Endothelial cell of umbilical vein (primary cell): ENCODE measurements around the gene LEAP2. TPM values are rescaled to one million over a fixed set of nuclear protein-coding genes. Genes with fewer than 3 reads are reported as not detected.

Source experiments
- BruUV-seq: library from RNA; stranded (reverse); fragments of 400-500 nt; replicated peaks from 2 replicates; lab custom pipeline; 2021; lab: Mats Ljungman, UMichigan
- CTCF ChIA-PET: fragments of 300-600, 350-600 bp; sonication (Branson Sonifier 250); formaldehyde crosslinking; loops from one replicate; lab custom pipeline; 2021; ENCODE audit warnings: antibody characterized with exemption, inconsistent platforms; lab: Charles Lee
- POLR2A ChIA-PET: fragments of 300-600, 350-600 bp; sonication (Branson Sonifier 250); formaldehyde crosslinking; loops from one replicate; lab custom pipeline; 2021; ENCODE audit warnings: antibody characterized with exemption, inconsistent platforms; lab: Charles Lee
- DNase-seq: peaks from one replicate; pipeline ENCODE4 v3.0.0-alpha.2; 2011; ENCODE audit warnings: low read depth, low spot score
- FAIRE-seq: peaks from 2 replicates; lab custom pipeline; 2011; peaks lifted over from hg19 to GRCh38; lab: Jason Lieb, UNC
- H2AFZ ChIP-seq: 2 replicates; pipeline ENCODE4 v1.6.0; 2012; ENCODE audit warnings: low read depth, low read length, control low read depth, inconsistent platforms
- H3K27ac ChIP-seq: 2 replicates; pipeline ENCODE4 v1.5.1; 2011; ENCODE audit warnings: low read depth, mild to moderate bottlenecking, control low read depth, low read length, moderate library complexity; ENCODE audit not compliant: insufficient read depth
- H3K27me3 ChIP-seq, 2 experiments: 2 replicates each; pipeline versions ENCODE4 v1.6.0 to v1.6.1; 2011; ENCODE audit warnings: low read length in 2 of 2, mixed read lengths in 1 of 2; ENCODE audit not compliant: control insufficient read depth in 2 of 2, insufficient read depth in 2 of 2
- H3K36me3 ChIP-seq, 2 experiments: 2 replicates in 1 of 2; 3 replicates in 1 of 2; pipeline ENCODE4 v1.5.1; 2011; ENCODE audit warnings: low read length in 2 of 2, mild to moderate bottlenecking in 1 of 2, moderate library complexity in 1 of 2; ENCODE audit not compliant: control insufficient read depth in 2 of 2, insufficient read depth in 2 of 2; ENCODE audit errors: extremely low read depth in 1 of 2
- H3K4me1 ChIP-seq: 3 replicates; pipeline ENCODE4 v1.5.1; 2011; ENCODE audit warnings: mild to moderate bottlenecking, low read length; ENCODE audit not compliant: control insufficient read depth, insufficient read depth; ENCODE audit errors: extremely low read depth
- H3K4me2 ChIP-seq: 2 replicates; pipeline ENCODE4 v1.6.1; 2011; ENCODE audit warnings: low read length, control low read depth, mixed read lengths; ENCODE audit not compliant: insufficient read depth
- H3K4me3 ChIP-seq, 3 experiments: fragments of 200-600 bp in 1 of 3; sonication (generic), shearing (Covaris generic) in 1 of 3; replicated peaks in 1 of 3; 2 replicates each; pipeline ENCODE4 v1.5.1; 2011 to 2016; ENCODE audit warnings: control low read depth in 3 of 3, low read length in 3 of 3, mild to moderate bottlenecking in 2 of 3, inconsistent platforms in 1 of 3, low read depth in 1 of 3, moderate library complexity in 1 of 3; ENCODE audit not compliant: insufficient read depth in 1 of 3
- H3K79me2 ChIP-seq: 2 replicates; pipeline ENCODE4 v1.6.0; 2012; ENCODE audit warnings: low read length, inconsistent platforms; ENCODE audit not compliant: control insufficient read depth, insufficient read depth
- H3K9ac ChIP-seq: replicated peaks from 2 replicates; pipeline ENCODE3; 2011; ENCODE audit warnings: low read length, control low read depth; ENCODE audit not compliant: insufficient read depth; ENCODE audit errors: extremely low read depth
- H3K9me1 ChIP-seq: replicated peaks from 3 replicates; pipeline ENCODE4 v1.6.0; 2011; ENCODE audit warnings: mild to moderate bottlenecking, low read length; ENCODE audit not compliant: control insufficient read depth, insufficient read depth; ENCODE audit errors: extremely low read depth
- H3K9me3 ChIP-seq: replicated peaks from 2 replicates; pipeline ENCODE4 v1.5.1; 2012; ENCODE audit warnings: low read length, inconsistent platforms; ENCODE audit not compliant: control insufficient read depth, insufficient read depth
- H4K20me1 ChIP-seq: replicated peaks from 2 replicates; pipeline ENCODE3; 2011; ENCODE audit warnings: mild to moderate bottlenecking, low read length; ENCODE audit not compliant: control insufficient read depth, insufficient read depth; ENCODE audit errors: extremely low read depth
- EZH2 ChIP-seq: IDR thresholded peaks from 2 replicates; pipeline ENCODE4 v1.6.1; 2012; ENCODE audit warnings: borderline replicate concordance, low read depth, mild to moderate bottlenecking, moderate library complexity, low read length, inconsistent platforms; ENCODE audit not compliant: severe bottlenecking
- FOS ChIP-seq: IDR thresholded peaks from 2 replicates; pipeline ENCODE4 v1.6.1; 2011; ENCODE audit warnings: mild to moderate bottlenecking, low read length, moderate library complexity, borderline replicate concordance; ENCODE audit not compliant: insufficient read depth
- GATA2 ChIP-seq: IDR thresholded peaks from 2 replicates; pipeline ENCODE4 v1.7.0; 2011; ENCODE audit warnings: low read depth, mild to moderate bottlenecking, moderate library complexity, mixed read lengths, low read length; ENCODE audit not compliant: insufficient read length, insufficient read depth
- JUN ChIP-seq: IDR thresholded peaks from 2 replicates; pipeline ENCODE4 v1.6.1; 2011; ENCODE audit warnings: borderline replicate concordance, low read depth; ENCODE audit not compliant: insufficient read length, insufficient read depth
- MYC ChIP-seq: IDR thresholded peaks from one replicate; pipeline ENCODE4 v1.6.1; 2011; ENCODE audit warnings: mild to moderate bottlenecking, low read depth, low read length
- POLR2A ChIP-seq: IDR thresholded peaks from 2 replicates; pipeline ENCODE4 v1.6.1; 2012; ENCODE audit warnings: low read depth, mild to moderate bottlenecking, control low read depth, low read length
- POLR2AphosphoS5 ChIP-seq: IDR thresholded peaks from 2 replicates; pipeline ENCODE4 v1.6.1; 2012; ENCODE audit warnings: low read depth, mild to moderate bottlenecking, control low read depth, low read length, moderate library complexity; ENCODE audit not compliant: insufficient read depth
- dilution Hi-C: fragments of 300-500 bp; cut with MboI; formaldehyde crosslinking; loops from one replicate; pipeline ENCODE4 v1.15.0; 2019; ENCODE audit warnings: low sequenced_read_pairs; ENCODE audit not compliant: extremely low pct_ligation_motif_present
- intact Hi-C: fragments of 100-400 bp; cut with micrococcal nuclease; formaldehyde crosslinking; loops from one replicate; pipeline ENCODE4 v1.10.0; 2022
- polyA plus RNA-seq, 4 experiments: library from polyadenylated mRNA; depleted of rRNA in 3 of 4; stranded (reverse) in 3 of 4; unstranded in 1 of 4; fragments of >200 nt; gene quantifications; 2 replicates each; pipeline versions ENCODE4 v1.2.1 to v1.2.3, GENCODE V29; 2011 to 2012; ENCODE audit warnings: missing spikeins in 1 of 4
- total RNA-seq: library from RNA; stranded (reverse); gene quantifications from 2 replicates; pipeline ENCODE4 v1.2.3, GENCODE V29; 2021
- TF ChIP-seq, protein P1 (sequence below), 2 donors: IDR thresholded peaks; 1 replicate in 1 of 2; 2 replicates in 1 of 2; pipeline ENCODE4 v1.5.1; 2011; ENCODE audit warnings: low read length in 2 of 2, mild to moderate bottlenecking in 2 of 2, moderate library complexity in 2 of 2, control low read depth in 1 of 2, inconsistent platforms in 1 of 2, low read depth in 1 of 2; ENCODE audit not compliant: insufficient read depth in 1 of 2; ENCODE audit errors: extremely low read depth in 1 of 2
- TF ChIP-seq, protein P2 (sequence below): IDR thresholded peaks from 2 replicates; pipeline ENCODE4 v1.6.1; 2011; ENCODE audit not compliant: insufficient read depth, insufficient read length

The LEAP2 gene
- total and polyA plus RNA-seq, 2 donors (not counting 3 experiments of a cell fraction or from before 2014, with no cell fraction given) = 0.37 to 0.40 TPM

DNA sequence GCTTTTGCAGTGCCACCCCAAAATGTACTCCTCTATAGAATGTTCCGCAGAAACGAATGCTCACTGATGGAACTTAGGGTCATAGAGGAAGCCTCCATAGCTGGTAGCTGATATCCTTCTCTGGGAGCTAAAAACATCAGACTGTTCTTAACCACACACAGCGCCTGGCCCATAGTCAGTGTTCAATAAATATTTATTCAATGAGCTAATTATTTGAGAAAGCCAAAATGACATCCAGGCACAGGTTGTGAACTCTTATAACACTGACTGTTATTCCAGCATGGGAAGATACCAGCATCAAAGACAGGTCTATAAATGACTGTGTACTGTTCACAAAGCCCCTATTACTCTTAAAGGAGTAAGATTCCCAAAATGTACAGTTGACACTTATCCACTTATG lies 20.1 kb upstream of the LEAP2 start:
- peak; percentile 66 for FAIRE-seq
- no peak overlapping the region for H3K27ac ChIP-seq
- intact Hi-C loops = no loop called here
- H3K9me3 ChIP-seq = no peaks in the 10 kb centered on the region
- H3K36me3 ChIP-seq = no peaks in the 10 kb centered on the region
- ChIA-PET POLR2A (no interaction called here), CTCF (interaction anchor here (0.9 to 2.2 kb wide), 4 partner anchors 10 to 30 kb away, joined by 3 to 13 read pairs (median 6); partner anchors contain the start of gene SHROOM1)
- dilution Hi-C loops = no loop called here
- H2AFZ ChIP-seq = no peak overlapping the region
- no peak for DNase-seq
- no peak for TF ChIP-seq EZH2
- TF ChIP-seq, protein P1, sequence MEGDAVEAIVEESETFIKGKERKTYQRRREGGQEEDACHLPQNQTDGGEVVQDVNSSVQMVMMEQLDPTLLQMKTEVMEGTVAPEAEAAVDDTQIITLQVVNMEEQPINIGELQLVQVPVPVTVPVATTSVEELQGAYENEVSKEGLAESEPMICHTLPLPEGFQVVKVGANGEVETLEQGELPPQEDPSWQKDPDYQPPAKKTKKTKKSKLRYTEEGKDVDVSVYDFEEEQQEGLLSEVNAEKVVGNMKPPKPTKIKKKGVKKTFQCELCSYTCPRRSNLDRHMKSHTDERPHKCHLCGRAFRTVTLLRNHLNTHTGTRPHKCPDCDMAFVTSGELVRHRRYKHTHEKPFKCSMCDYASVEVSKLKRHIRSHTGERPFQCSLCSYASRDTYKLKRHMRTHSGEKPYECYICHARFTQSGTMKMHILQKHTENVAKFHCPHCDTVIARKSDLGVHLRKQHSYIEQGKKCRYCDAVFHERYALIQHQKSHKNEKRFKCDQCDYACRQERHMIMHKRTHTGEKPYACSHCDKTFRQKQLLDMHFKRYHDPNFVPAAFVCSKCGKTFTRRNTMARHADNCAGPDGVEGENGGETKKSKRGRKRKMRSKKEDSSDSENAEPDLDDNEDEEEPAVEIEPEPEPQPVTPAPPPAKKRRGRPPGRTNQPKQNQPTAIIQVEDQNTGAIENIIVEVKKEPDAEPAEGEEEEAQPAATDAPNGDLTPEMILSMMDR (IDR thresholded peaks at IDR 0.05; ENCODE audit: extremely low read depth in 1 of 2, insufficient read depth in 1 of 2, low read depth in 1 of 2, low read length in 2 of 2) = no peak
- TF ChIP-seq FOS = no peak
- no peak for TF ChIP-seq POLR2A
- TF ChIP-seq JUN = no peak
- TF ChIP-seq GATA2 = no peak
- TF ChIP-seq MYC = no peak
- TF ChIP-seq, protein P2, sequence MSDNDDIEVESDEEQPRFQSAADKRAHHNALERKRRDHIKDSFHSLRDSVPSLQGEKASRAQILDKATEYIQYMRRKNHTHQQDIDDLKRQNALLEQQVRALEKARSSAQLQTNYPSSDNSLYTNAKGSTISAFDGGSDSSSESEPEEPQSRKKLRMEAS = no peak
- no peak for TF ChIP-seq POLR2AphosphoS5
- H3K4me3 ChIP-seq = no peak overlapping the region
- no peaks in the 10 kb centered on the region for H4K20me1 ChIP-seq
- no TSS peak for BruUV-seq
- no peaks in the 10 kb centered on the region for H3K79me2 ChIP-seq
- no peaks in the 10 kb centered on the region for H3K27me3 ChIP-seq
- H3K4me2 ChIP-seq = no peak overlapping the region
- H3K9me1 ChIP-seq = no peaks in the 10 kb centered on the region
- H3K9ac ChIP-seq = no peak overlapping the region
- H3K4me1 ChIP-seq = no peaks in the 10 kb centered on the region
